ENCODE data around the gene YRDC. TPM values are rescaled to one million over a fixed set of nuclear protein-coding genes. Genes with fewer than 3 reads are reported as not detected.

Gene YRDC
- total RNA-seq, 4 donors from 2014 or later = 13.6 to 16.9 (median 15.4) TPM

GRCh38 chr1:37813529-37814145 lies 5.6 kb upstream of the YRDC start:
- 74 to 85% methylated on average over 2 of the region's 2 CpGs for WGBS, 2 donors (ENCODE audit: low coverage in 1 of 2)
- H3K36me3 ChIP-seq = peaks cover 0 to 41% of the 10 kb centered on the region in 2 donors
- TF ChIP-seq, protein P1, sequence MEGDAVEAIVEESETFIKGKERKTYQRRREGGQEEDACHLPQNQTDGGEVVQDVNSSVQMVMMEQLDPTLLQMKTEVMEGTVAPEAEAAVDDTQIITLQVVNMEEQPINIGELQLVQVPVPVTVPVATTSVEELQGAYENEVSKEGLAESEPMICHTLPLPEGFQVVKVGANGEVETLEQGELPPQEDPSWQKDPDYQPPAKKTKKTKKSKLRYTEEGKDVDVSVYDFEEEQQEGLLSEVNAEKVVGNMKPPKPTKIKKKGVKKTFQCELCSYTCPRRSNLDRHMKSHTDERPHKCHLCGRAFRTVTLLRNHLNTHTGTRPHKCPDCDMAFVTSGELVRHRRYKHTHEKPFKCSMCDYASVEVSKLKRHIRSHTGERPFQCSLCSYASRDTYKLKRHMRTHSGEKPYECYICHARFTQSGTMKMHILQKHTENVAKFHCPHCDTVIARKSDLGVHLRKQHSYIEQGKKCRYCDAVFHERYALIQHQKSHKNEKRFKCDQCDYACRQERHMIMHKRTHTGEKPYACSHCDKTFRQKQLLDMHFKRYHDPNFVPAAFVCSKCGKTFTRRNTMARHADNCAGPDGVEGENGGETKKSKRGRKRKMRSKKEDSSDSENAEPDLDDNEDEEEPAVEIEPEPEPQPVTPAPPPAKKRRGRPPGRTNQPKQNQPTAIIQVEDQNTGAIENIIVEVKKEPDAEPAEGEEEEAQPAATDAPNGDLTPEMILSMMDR (IDR thresholded peaks at IDR 0.05) = no peak
- TF ChIP-seq POLR2A (IDR thresholded peaks at IDR 0.05) (no peak), POLR2AphosphoS5 (IDR thresholded peaks at IDR 0.05) (no peak), EP300 (IDR thresholded peaks at IDR 0.05) (no peak)

GRCh38 chr1:37811027-37811655 lies 3.1 kb upstream of the YRDC start:
- ATAC-seq = peak; percentile 20
- Histone ChIP-seq H3K9me3 (no peaks in the 10 kb centered on the region), H3K27ac (peak overlapping the region in 3 of 4 donors; percentile 21 to 50 (median 35)), H3K4me3 (no peak overlapping the region), H3K36me3 (peaks cover 0 to 33% of the 10 kb centered on the region in 2 donors), H3K4me1 (peaks cover 7 to 47% (median 11%) of the 10 kb centered on the region in 3 donors), H3K27me3 (no peaks in the 10 kb centered on the region)
- TF ChIP-seq, protein P1 (IDR thresholded peaks at IDR 0.05) = peak; percentile 47 to 72 (median 54)
- TF ChIP-seq POLR2A (IDR thresholded peaks at IDR 0.05) = no peak
- 37 to 38% methylated on average over 7 of the region's 7 CpGs for whole genome bisulfite sequencing, 2 donors (ENCODE audit: low coverage in 1 of 2)

More at GRCh38 chr1:37813529-37814145, 5.6 kb upstream of the YRDC start:
- Histone ChIP-seq H3K27me3 (no peaks in the 10 kb centered on the region), H3K27ac (no peak overlapping the region), H3K4me1 (peaks cover 0 to 48% (median 9%) of the 10 kb centered on the region in 3 donors), H3K4me3 (no peak overlapping the region), H3K9me3 (no peaks in the 10 kb centered on the region)
- ATAC-seq = no peak

- peak overlapping the region in 2 of 4 donors; percentile 50 to 98 for H3K27ac ChIP-seq
- H3K4me3 ChIP-seq = no peak overlapping the region
- peaks cover 0 to 33% of the 10 kb centered on the region in 2 donors for H3K36me3 ChIP-seq
- peaks cover 7 to 47% (median 11%) of the 10 kb centered on the region in 3 donors for H3K4me1 ChIP-seq
- no peak for ATAC-seq
- TF ChIP-seq POLR2AphosphoS5 (IDR thresholded peaks at IDR 0.05) (no peak), EP300 (IDR thresholded peaks at IDR 0.05) (no peak), POLR2A (IDR thresholded peaks at IDR 0.05) (no peak)
- TF ChIP-seq, protein P1 (IDR thresholded peaks at IDR 0.05) = no peak
- 17 to 33% methylated on average over 1 to 2 of the region's 2 CpGs for WGBS, 2 donors (ENCODE audit: low coverage in 1 of 2)
- H3K9me3 ChIP-seq = no peaks in the 10 kb centered on the region
- H3K27me3 ChIP-seq = no peaks in the 10 kb centered on the region
Measured at GRCh38 chr1:37809942-37810341, 1.9 kb upstream of the YRDC start.

DNA sequence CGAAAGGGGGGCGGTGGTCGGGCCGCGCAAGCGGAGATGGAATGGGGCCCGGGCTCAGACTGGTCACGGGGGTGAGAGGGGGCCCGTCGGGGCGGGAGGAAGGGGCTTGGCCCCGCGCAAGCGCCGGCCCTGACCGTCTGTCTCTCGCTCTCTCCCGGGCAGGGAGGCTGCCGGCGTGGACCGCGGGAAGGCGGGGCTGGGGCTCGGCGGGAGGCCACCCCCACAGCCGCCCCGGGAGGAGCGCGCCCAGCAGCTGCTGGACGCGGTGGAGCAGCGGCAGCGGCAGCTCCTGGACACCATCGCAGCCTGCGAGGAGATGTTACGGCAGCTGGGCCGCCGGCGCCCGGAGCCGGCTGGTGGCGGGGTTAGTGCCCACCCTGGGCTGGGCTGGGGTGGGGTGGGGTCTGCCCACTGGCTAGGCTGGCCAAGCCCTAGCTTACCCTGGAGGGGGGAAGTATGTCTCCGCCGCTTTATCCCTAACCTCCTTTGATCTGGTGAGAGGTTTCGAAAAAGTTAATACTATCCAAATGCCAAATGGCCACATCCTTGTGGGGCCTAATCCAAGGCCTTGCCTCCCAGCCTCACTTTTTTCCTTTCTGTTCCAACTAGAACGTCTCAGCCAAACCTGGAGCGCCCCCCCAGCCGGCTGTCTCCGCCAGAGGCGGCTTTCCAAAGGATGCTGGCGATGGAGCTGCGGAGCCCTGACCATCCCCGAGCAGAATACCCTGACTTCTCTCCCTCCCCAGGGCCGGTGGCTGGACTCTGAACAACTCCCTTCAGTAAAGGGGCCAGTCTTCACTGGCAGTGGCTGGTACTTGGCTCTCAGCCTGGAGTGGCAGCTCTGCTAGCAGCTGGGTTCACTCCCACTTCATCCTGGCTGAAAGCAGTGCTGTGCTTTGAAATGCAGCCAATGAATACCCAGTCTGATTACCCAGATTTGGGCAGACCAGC lies 636 bp upstream of the YRDC start:
- Histone ChIP-seq H3K27me3 (no peaks in the 10 kb centered on the region), H3K4me3 (peak overlapping the region; percentile 89 to 96), H3K36me3 (peaks cover 0 to 37% of the 10 kb centered on the region in 2 donors), H3K4me1 (peaks cover 7 to 47% (median 11%) of the 10 kb centered on the region in 3 donors), H3K9me3 (no peaks in the 10 kb centered on the region), H3K27ac (peak overlapping the region; percentile 96 to 99 (median 98))
- WGBS, 2 donors (ENCODE audit: low coverage in 1 of 2) = 0% methylated on average over 4 of the region's 54 CpGs; no CpG with 5 or more reads in 1 of the 2 donors
- no peak for TF ChIP-seq POLR2A (IDR thresholded peaks at IDR 0.05)
- TF ChIP-seq, protein P1 (IDR thresholded peaks at IDR 0.05) = peak in 1 of 4 experiments; percentile 15
- TF ChIP-seq POLR2AphosphoS5 (IDR thresholded peaks at IDR 0.05) = peak; percentile 22
- ATAC-seq = peak; percentile 86

All from gastroesophageal sphincter (tissue), 4 donors.